Osteocyte (in vitro differentiated cells): Measurements from ENCODE around the gene ZFPL1. TPM values are rescaled to one million over a fixed set of nuclear protein-coding genes. Genes with fewer than 3 reads are reported as not detected.

ENCODE experiments used
- DNase-seq: peaks from one replicate; pipeline ENCODE4 v3.0.0; 2021; ENCODE audit warnings: mixed read lengths; ENCODE audit not compliant: unreplicated experiment; ENCODE audit errors: extremely low spot score
- H3K27ac Mint-ChIP-seq: one replicate; pipeline ENCODE4 v1.8.0; 2021; ENCODE audit warnings: mild to moderate bottlenecking, mixed read lengths; ENCODE audit not compliant: unreplicated experiment
- H3K27me3 Mint-ChIP-seq: one replicate; pipeline ENCODE4 v1.8.0; 2021; ENCODE audit warnings: mixed read lengths; ENCODE audit not compliant: unreplicated experiment
- H3K36me3 Mint-ChIP-seq: one replicate; pipeline ENCODE4 v1.8.0; 2021; ENCODE audit warnings: mixed read lengths; ENCODE audit not compliant: unreplicated experiment
- H3K4me1 Mint-ChIP-seq: one replicate; pipeline ENCODE4 v1.8.0; 2021; ENCODE audit warnings: mixed read lengths; ENCODE audit not compliant: unreplicated experiment
- H3K4me3 Mint-ChIP-seq: one replicate; pipeline ENCODE4 v1.8.0; 2021; ENCODE audit warnings: mild to moderate bottlenecking, moderate library complexity, mixed read lengths; ENCODE audit not compliant: unreplicated experiment
- H3K9me3 Mint-ChIP-seq: one replicate; pipeline ENCODE4 v1.8.0; 2021; ENCODE audit warnings: mixed read lengths; ENCODE audit not compliant: unreplicated experiment
- total RNA-seq: library from RNA; stranded (reverse); gene quantifications from 2 replicates; pipeline ENCODE4 v1.2.1, GENCODE V29; 2021
- TF ChIP-seq, protein P1 (sequence below): fragments of 200-600 bp; sonication (generic); IDR thresholded peaks from 2 replicates; pipeline ENCODE4 v1.5.0; 2021; ENCODE audit warnings: antibody characterized with exemption, mild to moderate bottlenecking, moderate library complexity

ZFPL1 gene
- total RNA-seq, 1 donor from 2014 or later: 55.3 TPM

DNA sequence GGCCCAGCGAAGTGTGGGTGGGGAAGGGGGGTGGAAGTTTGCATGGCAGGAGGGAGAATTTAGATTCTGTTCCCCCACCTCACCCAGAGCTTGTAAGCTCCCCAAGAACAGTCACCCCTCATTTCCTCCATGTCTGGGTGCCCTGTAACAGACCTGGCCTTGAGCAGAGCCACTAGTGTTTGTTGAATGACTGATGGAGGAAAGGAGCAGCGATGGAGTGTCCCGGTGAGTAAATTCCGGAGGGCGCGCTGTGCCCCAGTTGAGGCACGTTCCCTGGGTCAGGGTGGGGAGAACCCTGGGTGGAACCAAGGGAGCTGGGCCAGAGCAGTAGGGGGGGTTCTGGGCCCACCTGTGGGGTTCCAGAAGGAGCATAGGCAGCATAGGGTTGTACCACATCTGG is 26.5 kb upstream of the ZFPL1 start:
- Mint-ChIP-seq H3K4me1 (no peaks in the 10 kb centered on the region), H3K9me3 (no peaks in the 10 kb centered on the region), H3K27ac (no peak overlapping the region), H3K4me3 (no peak overlapping the region), H3K36me3 (no peaks in the 10 kb centered on the region), H3K27me3 (no peaks in the 10 kb centered on the region)
- no peak for DNase-seq
- TF ChIP-seq, protein P1, sequence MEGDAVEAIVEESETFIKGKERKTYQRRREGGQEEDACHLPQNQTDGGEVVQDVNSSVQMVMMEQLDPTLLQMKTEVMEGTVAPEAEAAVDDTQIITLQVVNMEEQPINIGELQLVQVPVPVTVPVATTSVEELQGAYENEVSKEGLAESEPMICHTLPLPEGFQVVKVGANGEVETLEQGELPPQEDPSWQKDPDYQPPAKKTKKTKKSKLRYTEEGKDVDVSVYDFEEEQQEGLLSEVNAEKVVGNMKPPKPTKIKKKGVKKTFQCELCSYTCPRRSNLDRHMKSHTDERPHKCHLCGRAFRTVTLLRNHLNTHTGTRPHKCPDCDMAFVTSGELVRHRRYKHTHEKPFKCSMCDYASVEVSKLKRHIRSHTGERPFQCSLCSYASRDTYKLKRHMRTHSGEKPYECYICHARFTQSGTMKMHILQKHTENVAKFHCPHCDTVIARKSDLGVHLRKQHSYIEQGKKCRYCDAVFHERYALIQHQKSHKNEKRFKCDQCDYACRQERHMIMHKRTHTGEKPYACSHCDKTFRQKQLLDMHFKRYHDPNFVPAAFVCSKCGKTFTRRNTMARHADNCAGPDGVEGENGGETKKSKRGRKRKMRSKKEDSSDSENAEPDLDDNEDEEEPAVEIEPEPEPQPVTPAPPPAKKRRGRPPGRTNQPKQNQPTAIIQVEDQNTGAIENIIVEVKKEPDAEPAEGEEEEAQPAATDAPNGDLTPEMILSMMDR: no peak

DNA sequence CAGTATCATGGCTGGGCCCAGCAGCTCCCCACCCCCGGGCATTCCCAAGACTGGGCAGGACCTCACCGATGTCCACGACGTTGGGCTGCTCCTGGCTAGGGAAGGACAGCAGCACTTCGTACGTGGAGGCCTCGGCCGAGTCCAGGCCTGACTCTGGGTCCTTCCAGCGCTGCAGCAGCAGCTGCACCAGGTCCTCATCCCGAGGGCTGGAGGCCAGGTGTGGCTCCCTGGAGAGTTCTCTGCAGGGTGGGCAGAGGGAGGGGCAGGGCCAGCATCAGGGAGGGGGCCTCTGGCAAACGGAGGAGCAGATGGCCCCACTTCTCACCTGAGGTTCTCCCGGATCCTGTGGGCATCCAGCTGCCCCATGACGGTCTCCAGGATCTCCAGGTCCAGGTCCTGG is 26.0 kb upstream of the ZFPL1 start:
- Mint-ChIP-seq H3K4me1 (no peaks in the 10 kb centered on the region), H3K9me3 (no peaks in the 10 kb centered on the region), H3K27ac (no peak overlapping the region), H3K4me3 (no peak overlapping the region), H3K27me3 (no peaks in the 10 kb centered on the region), H3K36me3 (no peaks in the 10 kb centered on the region)
- no peak for DNase-seq
- TF ChIP-seq, protein P1: no peak

DNA sequence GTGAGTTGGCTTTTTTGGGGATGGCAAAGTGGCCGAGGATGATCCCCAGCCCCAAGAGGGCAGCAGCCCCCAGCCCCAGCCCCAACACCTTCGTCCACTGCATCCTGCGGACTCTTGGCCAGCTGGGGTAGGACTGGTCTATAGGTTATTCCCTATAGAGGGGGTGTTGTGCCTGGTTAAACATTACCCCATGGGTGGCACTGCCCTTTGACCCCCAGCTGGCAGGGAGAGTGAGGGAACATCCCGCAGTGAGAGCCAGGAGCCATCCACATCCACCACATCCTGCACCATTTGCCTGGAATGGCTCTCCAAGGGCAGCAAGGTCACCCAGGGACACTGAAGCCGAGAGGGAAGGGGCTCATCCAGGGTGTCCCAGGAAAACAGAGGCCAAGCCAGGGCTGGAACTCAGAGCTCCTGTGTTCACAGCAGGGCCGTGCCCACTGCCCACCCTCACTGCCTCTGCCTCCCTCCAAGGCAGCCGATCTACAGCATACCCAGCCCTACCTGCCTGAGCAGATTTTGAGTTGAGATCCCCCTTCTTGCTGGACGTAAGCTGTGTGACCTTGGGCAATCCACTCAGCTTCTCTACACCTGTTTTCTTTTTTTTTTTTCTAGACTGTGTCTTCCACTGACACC is 25.5 kb upstream of the ZFPL1 start, which contains the start of gene NAALADL1:
Gene NAALADL1 (minus strand): TSS at position 135 of the 636 bp plus-strand sequence. CDS start 32 bp downstream, at position 103.
- Mint-ChIP-seq H3K27ac (no peak within 1 kb of the TSS), H3K36me3 (no peaks in the 10 kb centered on the region), H3K9me3 (no peaks in the 10 kb centered on the region), H3K4me1 (no peaks in the 10 kb centered on the region), H3K4me3 (no peak within 1 kb of the TSS), H3K27me3 (no peaks in the 10 kb centered on the region)
- DNase-seq: no peak
- TF ChIP-seq, protein P1: no peak

GRCh38 chr11:65059523-65059922 is 24.5 kb upstream of the ZFPL1 start:
- TF ChIP-seq, protein P1: no peak
- H3K27me3 Mint-ChIP-seq: no peaks in the 10 kb centered on the region
- DNase-seq: no peak
- no peak overlapping the region for H3K27ac Mint-ChIP-seq
- no peaks in the 10 kb centered on the region for H3K9me3 Mint-ChIP-seq
- no peak overlapping the region for H3K4me3 Mint-ChIP-seq
- H3K4me1 Mint-ChIP-seq: no peaks in the 10 kb centered on the region
- H3K36me3 Mint-ChIP-seq: no peaks in the 10 kb centered on the region

DNA sequence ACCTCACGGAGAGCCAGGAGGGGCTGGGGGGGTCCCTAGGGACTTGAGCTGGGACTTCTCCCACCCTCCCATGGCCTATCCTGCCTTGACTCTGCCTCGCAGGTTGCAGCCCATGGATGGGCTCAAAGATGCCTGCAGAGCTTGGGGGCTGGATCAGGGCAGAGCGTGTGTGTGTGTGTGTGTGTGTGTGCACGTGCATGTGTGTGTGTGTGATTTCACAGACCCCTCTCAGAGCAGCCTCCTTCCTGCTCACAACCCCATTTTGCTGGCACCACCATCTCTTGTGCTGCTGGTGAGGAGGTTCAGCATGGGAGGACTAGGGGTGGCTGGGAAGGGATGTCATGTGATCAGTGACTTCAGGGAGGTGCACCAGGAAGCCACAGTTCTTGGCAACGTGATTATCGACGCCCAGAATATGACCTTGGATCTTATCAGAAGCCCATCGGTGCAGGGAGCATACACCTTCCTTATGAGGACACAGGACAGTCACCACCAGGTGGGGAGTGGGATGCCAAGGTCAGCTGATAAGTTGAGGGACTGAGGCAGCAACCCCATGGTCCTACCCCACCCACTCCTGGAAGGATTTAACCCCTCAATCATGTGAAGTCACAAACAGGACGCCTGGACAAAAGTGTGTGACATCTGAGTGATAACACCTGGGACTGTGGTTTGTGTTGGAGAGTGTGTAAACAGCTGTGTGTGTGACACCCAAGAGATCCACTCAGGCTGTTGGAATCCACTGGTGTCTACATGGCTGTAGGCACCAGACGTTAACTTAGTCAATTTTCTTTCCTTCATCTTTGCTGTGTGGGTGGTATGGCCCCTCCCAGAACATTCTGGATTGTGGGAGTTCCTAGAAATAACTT is 23.8 kb upstream of the ZFPL1 start:
- TF ChIP-seq, protein P1: no peak
- H3K27me3 Mint-ChIP-seq: no peaks in the 10 kb centered on the region
- H3K4me3 Mint-ChIP-seq: no peak overlapping the region
- H3K9me3 Mint-ChIP-seq: no peaks in the 10 kb centered on the region
- DNase-seq: no peak
- no peak overlapping the region for H3K27ac Mint-ChIP-seq
- H3K36me3 Mint-ChIP-seq: no peaks in the 10 kb centered on the region
- H3K4me1 Mint-ChIP-seq: no peaks in the 10 kb centered on the region
